HepG2 (cell line): ENCODE measurements around the gene YIPF4. TPM values are rescaled to one million over a fixed set of nuclear protein-coding genes. Genes with fewer than 3 reads are reported as not detected.
A peak's percentile ranks its signal among the peaks of the same experiment; 100 is the strongest.

Source experiments
- BCL3 ChIP-seq: sonication (generic); formaldehyde crosslinking; IDR thresholded peaks from 2 replicates; pipeline ENCODE4 v1.5.1; 2020; ENCODE audit warnings: mild to moderate bottlenecking, missing genetic modification reagents, moderate library complexity
- FOSL2 ChIP-seq: sonication (generic); formaldehyde crosslinking; IDR thresholded peaks from 2 replicates; pipeline ENCODE4 v1.4.0; 2020; ENCODE audit warnings: missing genetic modification reagents
- GLMP ChIP-seq: sonication (generic); formaldehyde crosslinking; IDR thresholded peaks from 2 replicates; pipeline ENCODE4 v1.9.0; 2021; ENCODE audit warnings: missing genetic modification reagents, mild to moderate bottlenecking, borderline replicate concordance
- GPN1 ChIP-seq: sonication (generic); formaldehyde crosslinking; IDR thresholded peaks from 2 replicates; pipeline ENCODE4 v1.5.1; 2020; ENCODE audit warnings: missing genetic modification reagents, borderline replicate concordance
- HOXA3 ChIP-seq: sonication (generic); formaldehyde crosslinking; IDR thresholded peaks from 2 replicates; pipeline ENCODE4 v1.5.0; 2020; ENCODE audit warnings: missing genetic modification reagents
- KLF6 ChIP-seq: IDR thresholded peaks from 2 replicates; pipeline ENCODE4 v1.8.0; 2016; ENCODE audit warnings: missing biosample characterization, missing genetic modification reagents
- MEIS1 ChIP-seq: sonication (generic); formaldehyde crosslinking; IDR thresholded peaks from 2 replicates; pipeline ENCODE4 v1.9.0; 2021; ENCODE audit warnings: mild to moderate bottlenecking, missing genetic modification reagents, moderate library complexity, borderline replicate concordance
- MIER2 ChIP-seq: IDR thresholded peaks from 2 replicates; pipeline ENCODE4 v1.6.1; 2016; ENCODE audit warnings: missing biosample characterization, missing genetic modification reagents
- NFKBIZ ChIP-seq: IDR thresholded peaks from 2 replicates; pipeline ENCODE4 v1.6.1; 2018; ENCODE audit warnings: missing genetic modification reagents, missing compliant biosample characterization
- PHF21A ChIP-seq: sonication (generic); formaldehyde crosslinking; IDR thresholded peaks from 2 replicates; pipeline ENCODE4 v1.5.0; 2020; ENCODE audit warnings: mild to moderate bottlenecking, missing genetic modification reagents
- RARA ChIP-seq: IDR thresholded peaks from 2 replicates; pipeline ENCODE4 v1.6.1; 2016; ENCODE audit warnings: missing genetic modification reagents, missing compliant biosample characterization
- RFX1 ChIP-seq: fragments of 450-650 bp; IDR thresholded peaks from 2 replicates; pipeline ENCODE4 v1.6.1; 2017
- SRSF9 ChIP-seq: fragments of 200-400 bp; formaldehyde crosslinking; IDR thresholded peaks from 2 replicates; pipeline ENCODE4 v1.6.1; 2018; ENCODE audit warnings: borderline replicate concordance, mild to moderate bottlenecking, low read depth, low read length; ENCODE audit not compliant: insufficient read depth, poor library complexity, severe bottlenecking
- TOE1 ChIP-seq: sonication (generic); formaldehyde crosslinking; IDR thresholded peaks from 2 replicates; pipeline ENCODE4 v1.4.0; 2020; ENCODE audit warnings: mild to moderate bottlenecking, missing genetic modification reagents
- U2AF1 ChIP-seq: fragments of 200-400 bp; formaldehyde crosslinking; optimal IDR thresholded peaks from 2 replicates; pipeline ENCODE3; 2017; ENCODE audit warnings: mild to moderate bottlenecking, low read depth, low read length
- ZNF326 ChIP-seq: sonication (generic); formaldehyde crosslinking; IDR thresholded peaks from 2 replicates; pipeline ENCODE4 v1.4.0; 2020; ENCODE audit warnings: missing genetic modification reagents, borderline replicate concordance
- ZNF33A ChIP-seq: sonication (generic); formaldehyde crosslinking; IDR thresholded peaks from 2 replicates; pipeline ENCODE4 v1.5.1; 2020; ENCODE audit warnings: missing genetic modification reagents, mild to moderate bottlenecking, moderate library complexity, borderline replicate concordance
- ZNF496 ChIP-seq: sonication (generic); formaldehyde crosslinking; IDR thresholded peaks from 2 replicates; pipeline ENCODE4 v1.8.1; 2023; ENCODE audit warnings: mild to moderate bottlenecking, moderate library complexity, missing genetic modification reagents; ENCODE audit not compliant: insufficient replicate concordance
- ZNF530 ChIP-seq: sonication (generic); formaldehyde crosslinking; IDR thresholded peaks from 2 replicates; pipeline ENCODE4 v1.5.0; 2020; ENCODE audit warnings: low read depth, mild to moderate bottlenecking, missing genetic modification reagents
- ZNF672 ChIP-seq: sonication (generic); formaldehyde crosslinking; IDR thresholded peaks from 2 replicates; pipeline ENCODE4 v1.8.1; 2022; ENCODE audit warnings: missing genetic modification reagents
- ZNF761 ChIP-seq: sonication (generic); formaldehyde crosslinking; conservative IDR thresholded peaks from 2 replicates; pipeline ENCODE4 v1.4.0; 2020; ENCODE audit warnings: mild to moderate bottlenecking, missing genetic modification reagents
- ZSCAN21 ChIP-seq: sonication (generic); formaldehyde crosslinking; IDR thresholded peaks from 2 replicates; pipeline ENCODE4 v1.8.0; 2022; ENCODE audit warnings: mild to moderate bottlenecking, missing genetic modification reagents, moderate library complexity, borderline replicate concordance
- ZSCAN31 ChIP-seq: sonication (generic); formaldehyde crosslinking; IDR thresholded peaks from 2 replicates; pipeline ENCODE4 v1.5.0; 2020; ENCODE audit warnings: low read depth, mild to moderate bottlenecking, missing genetic modification reagents
- polyA plus RNA-seq, 8 experiments: library from polyadenylated mRNA; depleted of rRNA in 3 of 8; stranded (reverse) in 7 of 8; unstranded in 1 of 8; fragments of >200 nt; fragmentation: Illumina TruSeq in 4 of 8; extraction: Trizol in 4 of 8; gene quantifications; 2 replicates each; pipeline versions ENCODE4 v1.2.1 to v1.2.3, GENCODE V29; 2011 to 2016; ENCODE audit warnings: low read depth in 4 of 8, missing spikeins in 1 of 8, mixed read lengths in 1 of 8; ENCODE audit not compliant: insufficient read depth in 1 of 8
- total RNA-seq, 5 experiments: library from RNA; depleted of rRNA; stranded (reverse); fragments of >200 nt; fragmentation: Illumina TruSeq; extraction: Trizol; gene quantifications; 2 replicates each; pipeline ENCODE4 v1.2.3, GENCODE V29; 2016; ENCODE audit warnings: low read depth in 1 of 5
- TF ChIP-seq, protein P1 (sequence below): sonication (generic); formaldehyde crosslinking; IDR thresholded peaks from 2 replicates; pipeline ENCODE4 v1.5.1; 2020; ENCODE audit warnings: mild to moderate bottlenecking, missing genetic modification reagents

The YIPF4 gene
- total and polyA plus RNA-seq, 2 of the 13 experiments (the other 11 are each of a cell fraction or from before 2014, with no cell fraction given), result 19.0 to 43.9 TPM

DNA sequence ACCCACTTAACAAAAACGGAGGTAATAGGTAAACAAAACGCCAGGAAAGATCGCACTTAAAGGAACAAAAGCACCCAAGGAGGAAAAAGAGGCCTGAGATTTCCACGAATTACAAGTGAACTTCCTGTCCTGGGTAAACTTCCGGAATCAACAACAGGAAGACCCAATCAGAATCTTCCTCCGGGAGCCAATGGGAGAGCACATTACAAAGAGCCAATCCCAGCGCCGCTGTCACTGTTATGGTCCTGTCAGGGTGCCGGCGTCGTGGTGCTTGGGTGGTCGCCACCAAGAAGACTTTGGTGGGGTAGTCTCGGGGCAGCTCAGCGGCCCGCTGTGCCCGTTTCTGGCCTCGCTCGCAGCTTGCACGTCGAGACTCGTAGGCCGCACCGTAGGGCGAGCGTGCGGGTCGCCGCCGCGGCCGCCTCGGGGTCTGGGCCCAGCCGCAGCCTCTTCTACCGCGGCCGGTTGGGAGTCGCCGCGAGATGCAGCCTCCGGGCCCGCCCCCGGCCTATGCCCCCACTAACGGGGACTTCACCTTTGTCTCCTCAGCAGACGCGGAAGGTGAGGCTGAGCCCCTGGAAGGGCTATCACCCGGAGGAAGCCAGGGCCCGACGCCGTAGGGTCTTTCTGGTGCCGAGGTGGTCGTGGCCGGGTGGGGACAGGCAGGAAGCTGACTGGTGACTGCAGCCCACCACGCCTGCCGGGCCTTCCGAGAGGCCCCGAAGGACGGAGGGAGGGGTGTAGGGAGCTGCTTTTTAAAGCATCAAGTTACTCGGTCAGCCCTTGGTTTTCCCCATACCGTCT is at the start of gene YIPF4 (continued):
- TF ChIP-seq PHF21A (CRISPR knock-in tag) (peak; percentile 67; the same call in 1 of the 2 replicates), ZSCAN21 (CRISPR knock-in tag) (0 out of 2 replicates have a peak, but pooled peaks have one; percentile 41), ZNF672 (no peak), MIER2 (CRISPR knock-in tag) (peak; percentile 14; the same call in 1 of the 2 replicates), ZNF33A (0 out of 2 replicates have a peak, but pooled peaks have one; percentile 49), KLF6 (peak; percentile 91), GLMP (CRISPR knock-in tag) (no peak), MEIS1 (CRISPR knock-in tag) (no peak), HOXA3 (CRISPR knock-in tag) (peak; percentile 74), FOSL2 (peak; percentile 40; the same call in 1 of the 2 replicates), RARA (CRISPR knock-in tag) (peak; percentile 27; the same call in 1 of the 2 replicates), ZNF326 (CRISPR knock-in tag) (no peak), RFX1 (no peak), BCL3 (CRISPR knock-in tag) (peak; percentile 98), SRSF9 (no peak), U2AF1 (no peak), ZSCAN31 (CRISPR knock-in tag) (peak; percentile 75; the same call in 1 of the 2 replicates), ZNF761 (CRISPR knock-in tag) (peak; percentile 37; the same call in 1 of the 2 replicates), ZNF530 (CRISPR knock-in tag) (0 out of 2 replicates have a peak, but pooled peaks have one; percentile 21), TOE1 (CRISPR knock-in tag) (no peak), GPN1 (peak; percentile 87), ZNF496 (CRISPR knock-in tag) (no peak), NFKBIZ (CRISPR knock-in tag) (peak; percentile 79; the same call in 1 of the 2 replicates)
- TF ChIP-seq, protein P1, sequence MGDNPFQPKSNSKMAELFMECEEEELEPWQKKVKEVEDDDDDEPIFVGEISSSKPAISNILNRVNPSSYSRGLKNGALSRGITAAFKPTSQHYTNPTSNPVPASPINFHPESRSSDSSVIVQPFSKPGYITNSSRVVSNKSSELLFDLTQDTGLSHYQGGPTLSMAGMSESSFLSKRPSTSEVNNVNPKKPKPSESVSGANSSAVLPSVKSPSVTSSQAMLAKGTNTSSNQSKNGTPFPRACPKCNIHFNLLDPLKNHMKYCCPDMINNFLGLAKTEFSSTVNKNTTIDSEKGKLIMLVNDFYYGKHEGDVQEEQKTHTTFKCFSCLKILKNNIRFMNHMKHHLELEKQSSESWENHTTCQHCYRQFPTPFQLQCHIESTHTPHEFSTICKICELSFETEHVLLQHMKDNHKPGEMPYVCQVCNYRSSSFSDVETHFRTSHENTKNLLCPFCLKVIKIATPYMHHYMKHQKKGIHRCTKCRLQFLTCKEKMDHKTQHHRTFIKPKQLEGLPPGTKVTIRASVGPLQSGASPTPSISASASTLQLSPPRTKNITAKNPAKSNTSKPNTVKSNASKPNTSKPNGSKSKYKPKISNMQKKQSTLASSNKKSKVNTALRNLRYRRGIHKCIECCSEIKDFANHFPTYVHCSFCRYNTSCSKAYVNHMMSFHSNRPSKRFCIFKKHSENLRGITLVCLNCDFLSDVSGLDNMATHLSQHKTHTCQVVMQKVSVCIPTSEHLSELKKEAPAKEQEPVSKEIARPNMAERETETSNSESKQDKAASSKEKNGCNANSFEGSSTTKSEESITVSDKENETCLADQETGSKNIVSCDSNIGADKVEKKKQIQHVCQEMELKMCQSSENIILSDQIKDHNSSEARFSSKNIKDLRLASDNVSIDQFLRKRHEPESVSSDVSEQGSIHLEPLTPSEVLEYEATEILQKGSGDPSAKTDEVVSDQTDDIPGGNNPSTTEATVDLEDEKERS (CRISPR knock-in tag), result no peak
